Fibroblast of mammary gland (primary cell): ENCODE data around the gene BAIAP3.

Experiments
- DNase-seq: peaks from one replicate; pipeline ENCODE4 v3.0.0-alpha.2; 2010; ENCODE audit warnings: low read depth
- H3K4me3 ChIP-seq: 2 replicates; pipeline ENCODE4 v1.5.1; 2011; ENCODE audit warnings: low read depth, mild to moderate bottlenecking, low read length, moderate library complexity; ENCODE audit not compliant: control insufficient read depth
- TF ChIP-seq, protein P1 (sequence below): conservative IDR thresholded peaks from 2 replicates; pipeline ENCODE4 v1.5.1; 2011; ENCODE audit warnings: low read depth, low read length, inconsistent platforms; ENCODE audit not compliant: control insufficient read depth, insufficient read depth

BAIAP3 gene

DNA sequence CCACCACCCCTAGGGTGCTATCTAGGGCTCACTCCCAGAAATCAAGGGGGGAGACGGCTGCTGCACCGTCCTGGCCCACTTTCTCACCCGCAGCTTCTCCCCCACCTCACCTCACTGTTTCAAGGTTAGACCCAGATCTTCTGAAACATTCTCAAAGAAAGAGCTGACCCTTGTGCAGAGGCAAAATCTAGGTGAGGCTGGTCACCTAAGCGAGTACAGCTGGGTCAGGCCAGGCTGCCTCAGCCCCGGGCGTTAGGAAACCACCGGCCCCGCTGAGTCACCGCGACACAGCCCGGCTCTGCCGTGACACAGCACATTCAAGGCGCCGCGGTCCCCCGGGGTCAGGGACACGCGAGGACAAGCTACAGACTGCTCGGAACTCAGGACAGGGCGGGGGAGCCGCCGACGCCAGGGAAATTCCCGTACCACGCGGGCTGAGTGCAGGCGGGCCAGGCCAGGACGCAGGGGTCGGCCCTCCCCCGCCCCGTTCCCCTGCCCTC is 45.4 kb downstream of the BAIAP3 start:
- DNase-seq: peak; percentile 74
- peak overlapping the region; percentile 20 for H3K4me3 ChIP-seq
- TF ChIP-seq, protein P1, sequence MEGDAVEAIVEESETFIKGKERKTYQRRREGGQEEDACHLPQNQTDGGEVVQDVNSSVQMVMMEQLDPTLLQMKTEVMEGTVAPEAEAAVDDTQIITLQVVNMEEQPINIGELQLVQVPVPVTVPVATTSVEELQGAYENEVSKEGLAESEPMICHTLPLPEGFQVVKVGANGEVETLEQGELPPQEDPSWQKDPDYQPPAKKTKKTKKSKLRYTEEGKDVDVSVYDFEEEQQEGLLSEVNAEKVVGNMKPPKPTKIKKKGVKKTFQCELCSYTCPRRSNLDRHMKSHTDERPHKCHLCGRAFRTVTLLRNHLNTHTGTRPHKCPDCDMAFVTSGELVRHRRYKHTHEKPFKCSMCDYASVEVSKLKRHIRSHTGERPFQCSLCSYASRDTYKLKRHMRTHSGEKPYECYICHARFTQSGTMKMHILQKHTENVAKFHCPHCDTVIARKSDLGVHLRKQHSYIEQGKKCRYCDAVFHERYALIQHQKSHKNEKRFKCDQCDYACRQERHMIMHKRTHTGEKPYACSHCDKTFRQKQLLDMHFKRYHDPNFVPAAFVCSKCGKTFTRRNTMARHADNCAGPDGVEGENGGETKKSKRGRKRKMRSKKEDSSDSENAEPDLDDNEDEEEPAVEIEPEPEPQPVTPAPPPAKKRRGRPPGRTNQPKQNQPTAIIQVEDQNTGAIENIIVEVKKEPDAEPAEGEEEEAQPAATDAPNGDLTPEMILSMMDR: no peak

DNA sequence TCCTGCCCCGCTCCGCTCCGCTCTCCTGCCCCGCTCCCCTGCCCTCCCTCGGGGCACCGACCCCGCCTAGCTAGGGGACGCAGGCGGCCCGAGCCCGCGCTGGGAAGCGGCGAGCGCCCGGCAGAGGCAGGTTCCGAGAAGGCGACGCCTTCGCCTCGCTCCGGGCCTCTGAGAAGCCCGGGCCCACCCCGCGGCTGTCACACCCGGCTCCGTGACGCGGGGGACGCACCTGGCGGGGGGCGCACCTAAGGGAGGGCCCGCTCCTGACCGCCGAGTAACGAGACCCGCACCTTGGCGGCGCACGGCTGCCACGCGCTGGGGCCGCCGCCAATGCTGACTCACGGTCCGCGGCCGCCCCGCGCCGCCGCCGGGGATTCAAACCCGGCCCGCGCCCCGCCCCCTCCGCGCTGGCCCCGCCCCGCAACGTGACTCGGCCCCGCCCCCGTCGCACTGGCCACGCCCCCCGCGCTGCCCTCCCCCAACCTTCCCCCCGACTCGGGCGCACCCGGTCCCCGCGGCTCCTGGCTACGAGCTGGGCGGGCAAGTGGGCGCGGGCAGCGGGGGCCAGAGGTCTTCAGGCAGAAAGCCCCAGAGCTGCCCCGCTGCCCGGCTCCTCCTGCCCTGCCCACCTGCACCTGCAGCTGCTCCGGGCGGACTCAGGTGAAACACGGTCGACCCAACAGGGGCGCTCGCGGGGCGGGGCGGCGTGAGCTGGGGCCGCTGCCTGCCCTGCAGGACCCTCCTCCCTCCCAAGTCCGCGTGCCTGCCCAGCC is 46.0 kb downstream of the BAIAP3 start:
- DNase-seq: peak; percentile 39
- TF ChIP-seq, protein P1: no peak
- peak overlapping the region; percentile 20 for H3K4me3 ChIP-seq

DNA sequence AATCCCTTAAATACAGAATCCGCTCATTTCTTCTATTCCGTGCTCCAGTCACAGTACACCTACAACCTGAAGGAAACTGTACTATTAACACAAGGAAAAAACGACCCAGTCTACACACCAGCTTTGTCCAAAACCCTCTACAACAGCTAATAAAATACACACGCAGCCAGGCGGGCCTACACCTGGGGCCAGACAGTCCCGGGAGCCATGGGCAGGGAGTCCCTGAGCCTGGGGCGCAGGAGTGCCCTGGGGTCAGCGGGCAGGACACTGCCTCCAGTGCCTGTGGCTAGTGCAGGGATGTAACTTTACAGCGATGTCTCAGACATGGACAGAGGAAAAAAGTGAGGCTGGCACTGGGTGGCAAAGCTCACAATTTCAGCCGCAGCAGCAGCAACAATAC is 46.8 kb downstream of the BAIAP3 start:
- DNase-seq: no peak
- H3K4me3 ChIP-seq: no peak overlapping the region
- TF ChIP-seq, protein P1: no peak

DNA sequence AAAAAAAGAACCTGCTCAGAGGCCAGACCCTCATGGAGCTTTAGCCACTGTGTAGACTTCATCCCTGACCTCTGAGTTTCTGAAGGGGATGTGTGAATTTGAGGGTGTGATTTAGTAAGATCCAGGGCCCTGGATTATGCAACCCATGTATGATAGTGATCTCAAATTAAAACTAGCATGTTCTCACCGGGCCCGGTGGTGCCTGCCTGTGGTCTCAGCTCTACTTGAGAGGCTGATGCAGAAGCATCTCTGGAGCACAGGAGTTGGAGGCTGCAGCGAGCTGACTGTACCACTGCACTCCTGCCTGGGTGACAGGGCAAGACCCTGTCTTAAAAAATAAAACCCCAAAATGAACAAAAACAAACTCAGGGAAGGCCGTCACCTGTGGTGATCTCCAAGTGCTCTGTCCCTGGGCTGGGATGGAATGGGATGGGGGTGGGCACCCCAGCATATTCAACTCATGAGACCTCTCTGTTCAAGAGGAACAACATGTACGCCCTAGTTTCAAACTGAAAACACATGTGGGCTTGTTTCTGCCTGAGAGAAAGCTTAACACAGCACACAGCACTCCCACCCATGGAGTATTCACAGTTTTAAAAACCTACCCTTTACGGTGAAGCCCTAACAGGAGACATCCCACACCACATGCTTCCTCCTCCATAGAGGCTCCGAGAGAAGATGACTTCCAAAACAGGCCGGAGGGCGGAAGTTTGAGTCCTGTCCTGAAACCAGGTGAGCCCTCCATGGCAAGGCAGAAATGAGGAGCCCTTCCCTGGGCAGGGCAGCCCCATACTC is 48.4 kb downstream of the BAIAP3 start:
- DNase-seq: no peak
- TF ChIP-seq, protein P1: no peak
- H3K4me3 ChIP-seq: no peak overlapping the region

DNA sequence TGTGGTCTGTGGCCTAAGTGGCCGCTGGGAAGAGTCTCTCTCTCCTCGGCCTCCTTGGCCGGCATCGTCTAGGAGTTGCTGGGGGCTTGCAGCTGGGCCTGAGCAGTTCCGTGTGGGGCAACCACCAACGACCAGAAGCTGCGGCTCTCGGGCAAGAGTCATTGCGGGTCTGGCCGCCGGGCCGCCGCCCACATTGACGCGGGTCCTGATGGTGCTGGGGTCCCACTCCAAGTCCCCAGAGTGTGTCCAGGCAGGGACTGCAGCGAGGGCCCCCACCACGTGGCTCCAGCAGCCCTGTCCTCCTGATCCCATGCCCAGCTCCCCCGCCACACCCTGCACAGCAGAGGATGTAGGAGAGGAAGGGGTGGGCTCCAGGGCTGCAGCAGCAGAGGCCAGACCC is 50.1 kb downstream of the BAIAP3 start:
- TF ChIP-seq, protein P1: no peak
- DNase-seq: no peak
- H3K4me3 ChIP-seq: no peak overlapping the region

DNA sequence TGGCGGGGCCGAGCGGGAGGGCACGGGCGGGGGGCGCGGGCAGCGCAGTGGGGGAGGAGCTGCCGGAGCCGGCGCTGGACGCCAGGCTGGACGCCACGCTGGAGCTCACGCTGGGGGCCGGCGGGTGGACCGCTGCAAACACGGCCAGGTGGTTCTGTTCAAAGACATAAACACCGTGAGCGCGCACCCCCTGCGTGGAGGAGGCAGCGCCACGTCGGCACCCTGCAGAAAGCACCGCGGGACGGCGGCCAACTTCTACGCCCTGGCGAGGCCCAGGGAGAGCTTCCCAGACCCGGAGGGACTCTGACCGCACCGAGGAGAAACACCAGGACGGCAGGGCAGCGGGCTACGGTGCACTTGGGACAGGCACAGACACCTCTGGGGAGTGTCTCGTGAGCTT is 51.8 kb downstream of the BAIAP3 start:
- no peak for DNase-seq
- TF ChIP-seq, protein P1: no peak
- H3K4me3 ChIP-seq: no peak overlapping the region
